Osteoblast (primary cell): ENCODE data around the gene OR4C3. TPM values are rescaled to one million over a fixed set of nuclear protein-coding genes. Genes with fewer than 3 reads are reported as not detected.

ENCODE experiments used
- DNase-seq: peaks from one replicate; pipeline ENCODE4 v3.0.0; 2011; ENCODE audit warnings: low spot score, mixed read lengths; ENCODE audit not compliant: insufficient read length; ENCODE audit errors: missing footprints
- H2AFZ ChIP-seq: 2 replicates; pipeline ENCODE4 v1.6.0; 2011; ENCODE audit warnings: mild to moderate bottlenecking, low read length
- H3K27ac ChIP-seq: 2 replicates; pipeline ENCODE4 v1.5.1; 2011; ENCODE audit warnings: mild to moderate bottlenecking, low read depth, low read length, moderate library complexity
- H3K27me3 ChIP-seq: 2 replicates; pipeline ENCODE4 v1.6.0; 2012; ENCODE audit warnings: mild to moderate bottlenecking, control low read depth, inconsistent platforms, low read length, moderate library complexity; ENCODE audit not compliant: insufficient read depth
- H3K36me3 ChIP-seq: 2 replicates; pipeline ENCODE4 v1.5.1; 2011; ENCODE audit warnings: mild to moderate bottlenecking, low read length, control low read depth, moderate library complexity; ENCODE audit not compliant: insufficient read depth
- H3K4me1 ChIP-seq: 2 replicates; pipeline ENCODE4 v1.5.1; 2011; ENCODE audit warnings: mild to moderate bottlenecking, low read length, control low read depth, moderate library complexity; ENCODE audit not compliant: insufficient read depth
- H3K4me2 ChIP-seq: 2 replicates; pipeline ENCODE4 v1.6.0; 2011; ENCODE audit warnings: mild to moderate bottlenecking, low read length; ENCODE audit not compliant: insufficient read depth
- H3K4me3 ChIP-seq: fragments of 200-600 bp; sonication (generic); 3 replicates; pipeline ENCODE4 v1.5.1; 2012; ENCODE audit warnings: mild to moderate bottlenecking, low read length, inconsistent platforms; ENCODE audit not compliant: insufficient read depth
- H3K79me2 ChIP-seq: 2 replicates; pipeline ENCODE4 v1.6.0; 2012; ENCODE audit warnings: mild to moderate bottlenecking, low read length, control low read depth, inconsistent platforms; ENCODE audit not compliant: insufficient read depth
- H3K9me3 ChIP-seq: 2 replicates; pipeline ENCODE4 v1.5.1; 2011; ENCODE audit warnings: low read depth, low read length, control low read depth
- H4K20me1 ChIP-seq: 2 replicates; pipeline ENCODE4 v1.6.0; 2012; ENCODE audit warnings: mild to moderate bottlenecking, low read length, control low read depth; ENCODE audit not compliant: insufficient read depth
- total RNA-seq: library from RNA; depleted of rRNA; stranded (reverse); fragments of >200 nt; gene quantifications from 2 replicates; pipeline ENCODE4 v1.2.3, GENCODE V29; 2012
- TF ChIP-seq, protein P1 (sequence below): IDR thresholded peaks from 2 replicates; pipeline ENCODE4 v1.5.1; 2011; ENCODE audit warnings: mild to moderate bottlenecking, low read depth, low read length, moderate library complexity; ENCODE audit errors: extremely low read depth

Gene OR4C3
- total RNA-seq, 1 donor: not detected

GRCh38 chr11:48366365-48366764 is 41.6 kb downstream of the OR4C3 start, which contains the start of gene OR4C5:
Gene OR4C5, minus strand, starts transcription at chr11:48366465. Its CDS starts 0 bp downstream, at chr11:48366465.
- H3K9me3 ChIP-seq: no peaks in the 10 kb centered on the region
- no peak within 1 kb of the TSS for H3K4me3 ChIP-seq
- H3K4me1 ChIP-seq: no peaks in the 10 kb centered on the region
- no peak within 1 kb of the TSS for H3K27ac ChIP-seq
- TF ChIP-seq, protein P1, sequence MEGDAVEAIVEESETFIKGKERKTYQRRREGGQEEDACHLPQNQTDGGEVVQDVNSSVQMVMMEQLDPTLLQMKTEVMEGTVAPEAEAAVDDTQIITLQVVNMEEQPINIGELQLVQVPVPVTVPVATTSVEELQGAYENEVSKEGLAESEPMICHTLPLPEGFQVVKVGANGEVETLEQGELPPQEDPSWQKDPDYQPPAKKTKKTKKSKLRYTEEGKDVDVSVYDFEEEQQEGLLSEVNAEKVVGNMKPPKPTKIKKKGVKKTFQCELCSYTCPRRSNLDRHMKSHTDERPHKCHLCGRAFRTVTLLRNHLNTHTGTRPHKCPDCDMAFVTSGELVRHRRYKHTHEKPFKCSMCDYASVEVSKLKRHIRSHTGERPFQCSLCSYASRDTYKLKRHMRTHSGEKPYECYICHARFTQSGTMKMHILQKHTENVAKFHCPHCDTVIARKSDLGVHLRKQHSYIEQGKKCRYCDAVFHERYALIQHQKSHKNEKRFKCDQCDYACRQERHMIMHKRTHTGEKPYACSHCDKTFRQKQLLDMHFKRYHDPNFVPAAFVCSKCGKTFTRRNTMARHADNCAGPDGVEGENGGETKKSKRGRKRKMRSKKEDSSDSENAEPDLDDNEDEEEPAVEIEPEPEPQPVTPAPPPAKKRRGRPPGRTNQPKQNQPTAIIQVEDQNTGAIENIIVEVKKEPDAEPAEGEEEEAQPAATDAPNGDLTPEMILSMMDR: no peak
- no peak for DNase-seq
- no peaks in the 10 kb centered on the region for H3K36me3 ChIP-seq
- H4K20me1 ChIP-seq: no peaks in the 10 kb centered on the region
- no peaks in the 10 kb centered on the region for H3K27me3 ChIP-seq
- no peaks in the 10 kb centered on the region for H3K79me2 ChIP-seq
- H3K4me2 ChIP-seq: no peak within 1 kb of the TSS
- no peak within 1 kb of the TSS for H2AFZ ChIP-seq

Other genes with a start within 250 kb of the OR4C3 start
- gene OR4B1, start 108.1 kb upstream of the OR4C3 start, total RNA-seq: not detected in 2 replicates
- not detected in 2 replicates for gene OR4X2, start 79.8 kb upstream of the OR4C3 start, total RNA-seq
- gene OR4X1, start 61.1 kb upstream of the OR4C3 start, total RNA-seq: not detected in 2 replicates
- gene OR4S1, start 18.7 kb upstream of the OR4C3 start, total RNA-seq: not detected in 2 replicates
- not detected in 2 replicates for gene OR4C5, start 41.5 kb downstream of the OR4C3 start, total RNA-seq
- gene OR4A47, start 163.9 kb downstream of the OR4C3 start, total RNA-seq: not detected in 2 replicates